HUDEP-2 (cell line): ENCODE data around the gene TSFM.
A peak's percentile ranks its signal among the peaks of the same experiment; 100 is the strongest.

Experiments
- DNase-seq, 76 experiments: peaks; one replicate each; lab custom pipeline; 2025; ENCODE audit not compliant: unreplicated experiment in 76 of 76; lab: John Stamatoyannopoulos, UW

Gene TSFM

DNA sequence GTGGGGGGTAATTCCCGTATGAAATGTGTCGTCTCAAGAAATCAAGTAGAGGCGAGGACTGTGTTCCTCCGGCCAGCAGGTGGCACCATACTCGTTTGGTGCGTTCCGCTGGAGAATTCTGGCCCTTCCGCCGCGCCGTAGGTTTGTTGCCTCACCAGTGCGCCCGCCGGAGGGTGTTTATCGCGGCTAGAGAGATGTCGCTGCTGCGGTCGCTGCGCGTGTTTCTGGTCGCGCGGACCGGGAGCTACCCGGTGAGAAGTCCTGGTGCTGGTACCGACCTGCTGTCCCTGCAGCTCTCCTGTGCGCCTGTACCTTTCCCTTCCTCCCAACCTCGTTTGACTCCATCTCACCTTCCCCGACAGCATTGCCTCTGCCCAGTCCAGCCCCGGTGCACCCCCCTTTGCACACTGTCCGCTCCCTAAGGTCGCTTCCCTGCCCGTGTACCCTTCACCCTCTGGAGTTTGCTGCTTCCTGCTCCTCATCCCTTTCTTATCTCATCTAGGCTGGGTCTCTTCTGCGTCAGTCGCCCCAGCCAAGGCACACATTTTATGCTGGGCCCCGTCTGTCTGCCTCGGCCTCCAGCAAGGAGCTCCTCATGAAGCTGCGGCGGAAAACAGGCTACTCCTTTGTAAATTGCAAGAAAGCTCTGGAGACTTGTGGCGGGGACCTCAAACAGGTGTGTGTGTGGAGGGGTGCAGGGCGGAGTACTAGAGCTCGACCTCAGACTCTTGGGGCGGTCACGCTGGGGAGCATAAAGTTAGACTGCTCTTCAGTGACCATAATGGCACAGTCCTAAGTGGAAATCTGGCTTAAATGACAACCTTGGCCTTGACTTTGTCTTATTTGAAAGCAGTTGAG, at the start of gene TSFM:
TSFM (plus strand) TSS at position 180 of the 858 bp plus-strand sequence; CDS start at position 195, 15 bp downstream.
- DNase-seq, result peak; percentile 28 to 95 (median 89)

DNA sequence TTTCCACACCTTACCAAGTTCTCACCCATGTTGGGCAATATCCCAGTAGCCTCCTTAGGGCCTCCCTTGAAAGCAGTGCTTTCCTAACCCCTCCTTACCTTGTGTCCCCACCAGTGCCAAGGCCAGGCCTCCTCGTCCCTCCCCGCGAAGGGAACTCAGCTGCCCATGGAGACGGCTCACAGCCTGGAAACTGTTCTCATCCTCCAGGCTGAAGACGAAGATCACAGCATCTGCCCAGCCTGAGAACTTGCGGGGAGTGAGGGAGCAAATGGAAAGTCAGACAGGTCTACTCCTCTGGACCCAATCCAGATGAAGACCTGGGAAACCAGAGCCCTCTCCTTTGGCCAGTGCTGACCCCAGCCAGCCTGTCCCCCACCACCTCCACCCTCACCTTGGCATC, 48.7 kb upstream of the TSFM start:
- no peak for DNase-seq

DNA sequence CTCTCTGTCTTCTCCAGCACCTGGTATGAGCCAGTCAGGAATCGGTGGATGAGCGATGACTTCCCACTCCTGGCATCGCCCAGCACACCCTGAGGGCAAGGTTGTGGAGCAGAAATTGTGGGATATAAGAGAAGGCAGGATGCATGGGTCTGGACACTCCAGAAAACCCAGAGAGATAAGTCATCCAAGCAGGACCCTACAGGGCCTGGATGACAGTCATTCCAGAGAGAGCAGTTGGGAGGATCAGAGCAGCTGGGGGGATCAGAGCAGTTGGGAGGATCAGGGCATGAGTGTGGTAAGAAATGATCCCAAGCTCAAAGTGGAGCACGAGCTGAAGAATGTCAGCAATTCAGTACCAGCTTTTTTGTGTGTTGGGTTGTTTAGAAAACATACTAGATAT, 48.0 kb upstream of the TSFM start:
- DNase-seq, result no peak

DNA sequence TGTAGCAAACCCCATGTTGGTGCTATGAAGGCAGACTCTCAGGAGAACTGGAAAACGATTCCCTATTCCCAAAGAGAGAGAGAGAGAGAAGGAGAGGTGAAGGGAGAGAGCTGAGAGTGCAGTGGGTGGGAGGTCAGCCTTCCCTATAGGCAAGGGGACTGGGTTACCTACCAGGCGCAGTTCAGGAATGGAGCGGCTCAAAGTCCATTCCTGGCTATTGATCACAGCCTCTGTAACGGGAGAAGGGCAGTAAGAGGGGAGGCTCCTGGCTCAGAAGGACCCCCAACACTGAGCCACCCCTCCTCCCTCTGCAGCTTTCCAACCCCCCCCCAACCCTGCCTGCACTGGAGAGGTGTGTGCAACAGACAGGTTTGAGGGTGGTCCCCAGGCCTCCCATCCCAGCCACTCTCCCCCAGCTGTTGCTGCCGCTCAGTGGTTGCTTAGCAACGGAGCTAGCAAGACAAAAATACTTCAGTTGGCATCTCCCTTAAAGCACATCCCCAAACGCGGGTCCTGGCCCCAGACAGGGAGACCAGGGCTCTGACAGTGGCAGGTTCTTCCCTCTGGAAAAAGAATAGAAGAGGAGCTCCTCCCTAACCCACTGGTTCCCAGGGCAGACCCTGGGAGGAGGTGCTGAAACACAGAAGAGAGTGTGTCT, 47.3 kb upstream of the TSFM start:
- DNase-seq, result no peak

DNA sequence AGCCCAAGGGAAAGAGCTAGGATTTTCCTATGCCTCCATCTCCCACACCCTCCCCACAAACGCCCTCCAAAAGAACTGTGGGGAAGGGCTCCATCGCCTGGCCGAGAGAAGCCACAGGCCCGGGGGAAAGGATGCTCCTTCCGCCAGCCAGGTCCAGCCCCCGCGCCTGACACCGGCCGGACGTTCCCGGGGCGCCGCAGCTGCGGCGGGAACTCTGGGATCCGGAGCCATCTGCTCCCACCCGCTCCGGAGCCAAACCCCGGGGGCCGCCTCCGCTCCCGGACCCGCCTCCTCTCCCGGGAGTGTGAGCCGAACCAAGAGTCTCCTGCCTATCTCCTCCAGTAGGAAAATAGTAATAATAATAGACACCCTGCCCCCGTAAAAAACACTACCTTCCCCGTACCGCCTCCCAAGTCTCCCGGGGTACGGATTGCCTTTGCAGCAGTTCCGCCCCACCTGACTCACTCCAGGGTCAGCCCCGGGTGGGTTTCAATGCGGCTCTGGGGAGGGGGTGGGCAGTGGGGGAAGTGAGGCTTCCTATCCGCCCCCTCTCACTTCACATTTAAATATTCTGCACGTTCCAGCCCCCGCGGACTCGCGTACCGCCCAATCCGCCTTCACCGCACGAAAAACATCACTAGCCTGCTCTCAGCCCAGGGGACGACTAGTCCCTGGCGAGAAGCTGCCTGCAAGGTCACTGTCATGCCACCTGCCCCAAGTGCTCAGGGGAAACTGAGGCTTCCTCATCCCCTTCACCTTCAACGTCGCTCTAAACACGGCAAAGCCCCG, 46.4 kb upstream of the TSFM start:
- DNase-seq, result no peak

DNA sequence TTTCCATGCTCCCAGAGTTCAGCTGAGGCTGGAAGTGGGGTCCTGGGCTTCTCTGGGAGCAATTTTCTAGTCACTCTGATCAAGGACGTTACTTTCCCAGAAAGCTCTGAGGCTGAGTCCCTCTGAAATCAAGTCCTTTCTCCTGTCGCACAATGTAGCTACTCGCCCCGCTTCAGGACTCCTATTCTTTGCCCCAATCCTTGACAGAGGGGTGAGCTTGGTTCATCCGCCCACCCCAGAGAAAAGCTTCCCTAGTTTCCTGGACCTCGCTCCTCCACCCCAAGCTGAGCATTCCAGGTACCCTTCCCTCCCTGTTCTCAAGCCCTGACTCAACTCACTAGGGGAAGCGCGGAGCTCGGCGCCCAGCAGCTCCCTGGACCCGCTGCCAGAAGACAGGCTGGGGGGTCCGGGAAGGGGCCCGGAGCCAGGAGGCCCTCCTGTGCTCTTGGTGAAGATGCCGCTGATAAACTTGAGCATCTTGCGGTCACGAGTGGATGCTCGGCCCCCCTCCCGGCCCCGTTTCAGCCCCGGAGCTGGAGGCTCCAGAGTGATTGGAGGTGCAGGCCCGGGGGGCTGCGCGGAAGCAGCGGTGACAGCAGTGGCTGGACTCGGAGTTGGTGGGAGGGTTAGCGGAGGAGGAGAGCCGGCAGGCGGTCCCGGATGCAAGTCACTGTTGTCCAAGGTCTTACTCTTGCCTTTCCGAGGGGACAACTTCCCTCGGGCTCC, 45.7 kb upstream of the TSFM start:
- DNase-seq, result no peak

DNA sequence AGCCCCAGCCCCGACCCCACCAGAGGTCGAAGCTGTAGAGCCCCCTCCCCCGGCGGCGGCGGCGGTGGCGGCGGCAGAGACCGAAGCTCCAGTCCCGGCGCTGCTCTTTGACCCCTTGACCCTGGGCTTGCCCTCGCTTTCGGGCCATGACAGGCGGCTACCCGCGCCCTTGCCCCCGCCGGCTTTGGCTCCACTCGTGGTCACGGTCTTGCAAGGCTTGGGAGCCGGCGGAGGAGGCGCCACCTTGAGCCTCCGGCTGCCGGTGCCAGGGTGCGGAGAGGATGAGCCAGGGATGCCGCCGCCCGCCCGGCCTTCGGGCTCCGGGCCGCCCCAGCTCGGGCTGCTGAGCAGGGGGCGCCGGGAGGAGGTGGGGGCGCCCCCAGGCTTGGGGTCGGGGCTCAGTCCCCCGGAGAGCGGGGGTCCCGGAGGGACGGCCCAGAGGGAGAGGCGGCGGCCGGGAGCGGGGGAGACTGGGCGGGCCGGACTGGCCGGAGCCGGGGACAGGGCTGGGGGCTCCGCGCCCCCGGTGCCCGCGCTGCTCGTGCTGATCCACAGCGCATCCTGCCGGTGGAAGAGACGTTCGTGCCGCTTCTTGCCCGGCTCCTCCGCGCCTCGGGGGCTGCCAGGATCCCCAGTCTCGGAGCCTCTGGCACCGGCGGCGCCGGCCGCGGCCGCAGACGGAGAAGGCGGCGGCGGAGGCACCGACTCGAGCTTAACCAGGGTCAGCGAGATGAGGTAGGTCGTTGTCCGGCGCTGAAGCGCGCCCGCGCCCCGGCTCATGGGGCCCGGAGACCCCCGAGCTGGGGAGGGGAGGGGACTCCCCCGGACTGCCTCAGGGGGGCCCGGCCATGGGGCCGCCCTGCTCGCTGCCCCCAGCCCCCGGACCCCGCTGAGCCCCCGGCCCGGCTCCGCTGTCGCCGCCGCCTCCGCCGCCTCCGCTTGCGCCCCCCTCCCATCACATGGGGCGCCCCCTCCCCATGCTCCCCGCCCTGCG, 44.8 kb upstream of the TSFM start:
- DNase-seq, result no peak

DNA sequence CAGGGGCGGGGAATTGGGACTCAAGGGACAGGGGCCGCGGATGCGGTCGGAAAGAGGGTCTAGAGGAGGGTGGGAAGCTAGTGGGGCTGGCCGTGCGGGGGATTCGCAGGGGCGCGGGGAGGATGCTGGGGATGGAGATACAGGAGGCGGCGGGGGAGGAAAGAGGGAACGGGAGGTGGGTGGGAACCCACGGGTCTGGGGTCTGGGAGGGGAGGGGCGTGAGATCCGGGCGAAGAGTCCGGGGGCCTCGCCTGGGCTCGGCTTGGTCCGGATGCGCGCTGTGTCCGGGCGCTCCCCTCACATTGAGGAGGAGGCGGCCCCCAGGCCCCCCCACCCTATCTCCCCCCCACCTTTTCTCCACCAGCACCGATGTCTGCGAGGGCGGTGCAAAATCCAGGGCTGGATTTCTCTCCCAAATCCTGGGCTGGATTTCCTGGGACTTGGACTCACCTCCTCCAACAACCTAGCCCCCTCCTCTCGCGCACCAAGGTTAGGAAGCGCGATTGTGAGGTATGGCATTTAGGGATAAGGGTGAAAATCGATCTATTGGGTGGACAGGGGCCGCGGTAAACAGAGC, 43.8 kb upstream of the TSFM start, which contains the start of gene AGAP2:
AGAP2 (minus strand) TSS at position 82 of the 577 bp plus-strand sequence. CDS start 496 bp downstream, outside the sequence.
- no peak for DNase-seq

DNA sequence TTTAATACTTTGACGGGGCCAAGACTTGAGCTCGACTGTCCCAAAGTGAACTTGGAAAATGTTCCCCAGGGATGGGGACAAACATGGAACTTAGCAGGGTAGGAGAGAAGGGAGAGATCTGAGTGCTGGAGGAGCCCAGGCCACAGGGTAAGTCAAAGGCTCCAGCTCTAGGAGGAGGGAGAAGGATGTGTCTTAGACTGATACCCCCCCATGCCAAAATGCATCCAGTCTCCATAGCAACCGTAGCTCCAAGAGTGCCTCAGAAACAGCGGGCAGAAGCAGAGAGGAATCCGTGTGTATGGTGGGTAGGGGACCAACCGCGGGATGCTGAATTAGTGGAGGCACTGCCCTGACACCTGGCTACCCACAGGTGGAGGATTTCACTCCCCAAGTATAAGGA, 43.2 kb upstream of the TSFM start:
- no peak for DNase-seq

DNA sequence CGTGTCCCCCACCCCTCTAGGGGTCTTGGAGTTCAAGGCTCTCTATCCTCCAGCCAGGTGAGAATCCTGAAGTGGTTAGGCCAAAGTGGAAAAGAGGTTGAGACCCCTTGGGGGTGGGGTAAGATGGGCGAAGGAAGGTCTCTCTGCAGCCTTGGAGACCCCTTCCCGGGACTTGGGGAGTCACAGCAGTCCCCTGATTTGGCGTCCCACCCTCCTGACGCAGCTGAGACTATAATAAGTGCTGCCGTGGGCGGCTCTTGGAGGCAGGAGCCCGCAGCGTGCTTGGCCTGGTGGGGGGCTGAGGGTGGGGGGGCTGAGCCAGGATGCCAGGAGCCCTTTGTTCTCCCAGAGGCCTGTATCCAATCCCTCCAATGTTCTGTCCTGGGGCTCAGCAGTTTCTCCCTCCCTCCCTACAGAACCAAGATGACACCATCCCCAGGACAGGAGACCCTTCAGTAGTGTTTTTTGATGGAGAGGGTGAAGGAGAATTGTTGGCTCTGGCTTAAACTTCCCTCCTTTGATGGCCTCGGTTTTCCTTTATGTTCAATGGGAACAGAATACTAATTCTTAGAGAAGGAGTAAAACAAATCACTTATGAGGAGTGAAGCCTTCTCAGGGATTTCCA, 42.6 kb upstream of the TSFM start:
- DNase-seq, result no peak

DNA sequence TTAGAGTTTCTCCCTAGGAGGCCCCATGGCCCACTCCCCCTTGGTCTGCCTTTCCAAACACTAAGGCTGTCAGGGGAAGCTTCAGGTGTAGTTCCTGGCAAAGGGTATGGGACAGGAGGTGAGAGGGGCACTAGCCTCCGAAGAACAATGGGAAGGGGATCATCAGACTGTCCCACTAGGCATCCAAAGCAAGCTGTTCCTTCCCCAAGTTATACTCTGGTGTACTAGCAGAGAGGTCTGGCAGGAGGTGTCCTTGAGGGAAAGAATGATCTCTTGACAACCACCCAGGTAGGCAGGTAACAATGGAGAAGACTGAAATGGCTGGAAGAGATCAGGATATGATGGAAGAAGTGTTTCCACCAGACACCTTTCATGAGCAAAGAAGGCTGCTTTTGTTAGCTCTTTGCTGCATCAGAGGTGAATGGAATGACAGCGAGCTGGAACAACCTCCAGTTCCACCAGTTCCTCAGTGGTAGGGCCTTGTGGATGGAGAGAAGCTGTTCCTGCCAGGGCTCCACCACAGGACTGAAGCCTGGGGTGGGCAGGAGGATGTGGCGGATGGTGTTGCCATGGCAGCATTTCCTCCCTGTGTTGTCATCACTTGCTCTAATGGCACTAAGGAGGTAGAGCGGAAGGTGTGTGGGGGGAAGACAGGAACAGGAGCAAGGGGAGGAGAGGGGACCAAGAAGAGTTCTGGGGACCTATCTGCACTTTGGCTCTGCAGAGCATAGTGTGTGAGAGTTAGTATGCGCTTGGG, 41.8 kb upstream of the TSFM start:
- DNase-seq, result no peak

DNA sequence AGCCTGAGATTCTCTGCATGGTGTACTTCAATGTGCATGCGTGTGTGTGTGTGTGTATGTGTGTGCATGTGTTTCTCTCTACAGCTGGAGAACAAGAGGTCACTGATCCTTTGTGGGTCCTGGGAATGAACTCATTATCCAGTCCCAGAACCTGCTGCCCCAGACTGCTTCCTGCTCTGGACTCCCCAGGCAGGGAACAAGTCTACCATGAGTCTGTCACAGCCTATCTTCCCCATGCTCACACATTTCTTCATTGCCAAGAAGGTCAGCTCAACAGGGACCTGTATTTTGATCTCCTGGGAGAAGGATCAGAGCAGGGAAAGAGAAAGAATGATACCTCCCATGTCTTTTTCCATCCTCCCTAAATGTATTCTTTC, 41.2 kb upstream of the TSFM start:
- DNase-seq, result peak in 1 of 76 experiments; percentile 7

DNA sequence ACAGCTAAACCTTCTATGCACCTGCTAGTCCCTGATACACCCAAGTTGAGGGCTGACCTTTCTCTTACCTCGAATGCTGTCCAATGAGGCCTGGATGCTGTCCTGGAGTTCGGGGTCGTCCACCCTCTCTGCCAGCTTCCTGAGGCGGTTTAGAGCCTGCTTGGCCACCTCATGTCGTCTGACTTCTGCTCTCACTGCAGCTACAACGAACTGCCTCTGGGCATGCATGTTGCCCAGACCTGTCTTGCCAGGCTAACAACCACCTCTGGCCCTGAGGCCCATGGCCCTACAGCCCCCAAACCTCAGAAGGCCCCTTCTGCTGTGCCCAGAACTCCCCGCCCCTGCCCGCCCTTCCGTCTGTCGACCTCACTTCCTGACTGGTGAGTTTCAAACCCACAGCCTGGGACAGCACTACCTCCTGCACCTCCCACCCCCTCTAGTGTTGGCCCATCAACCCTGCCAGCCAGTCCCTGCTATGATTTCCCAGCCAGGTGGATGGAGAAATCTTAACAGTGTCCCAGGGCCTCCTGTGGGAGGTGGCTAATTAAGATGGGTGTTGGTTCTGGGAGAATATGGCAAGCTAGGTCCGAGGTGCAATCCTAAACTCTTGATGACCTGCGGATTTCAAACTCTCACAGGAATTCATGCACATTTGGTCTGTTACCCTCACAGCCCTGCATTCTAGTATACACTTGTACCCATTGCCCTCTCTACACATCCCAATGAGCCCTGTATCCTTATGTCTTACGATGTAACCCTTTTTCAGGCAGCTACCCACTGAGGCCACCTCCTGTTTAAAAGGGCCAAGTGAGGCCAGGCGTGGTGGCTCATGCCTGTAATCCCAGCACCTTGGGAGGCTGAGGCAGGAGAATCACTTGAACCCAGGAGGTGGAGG, 40.5 kb upstream of the TSFM start:
- peak in 46 of 76 experiments; percentile 5 to 68 (median 36) for DNase-seq

DNA sequence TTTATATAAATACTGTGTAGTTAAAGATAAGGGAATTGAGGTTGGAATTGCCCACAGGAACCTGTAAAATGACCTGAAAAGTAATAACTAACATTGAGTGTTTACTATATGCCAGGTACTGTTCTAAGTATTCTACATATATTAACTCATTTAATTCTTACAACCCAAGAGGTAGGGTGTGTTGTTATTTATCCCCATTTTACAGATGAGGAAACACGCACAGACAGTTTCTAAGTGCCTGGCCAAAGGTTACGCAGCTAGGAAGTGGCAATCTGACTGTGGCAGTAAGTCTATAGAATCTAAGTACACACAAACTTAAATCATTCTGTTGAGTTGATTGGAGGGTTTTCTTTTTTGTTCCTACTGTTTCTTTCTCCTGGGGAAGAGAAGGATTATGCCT, 38.8 kb upstream of the TSFM start:
- no peak for DNase-seq

DNA sequence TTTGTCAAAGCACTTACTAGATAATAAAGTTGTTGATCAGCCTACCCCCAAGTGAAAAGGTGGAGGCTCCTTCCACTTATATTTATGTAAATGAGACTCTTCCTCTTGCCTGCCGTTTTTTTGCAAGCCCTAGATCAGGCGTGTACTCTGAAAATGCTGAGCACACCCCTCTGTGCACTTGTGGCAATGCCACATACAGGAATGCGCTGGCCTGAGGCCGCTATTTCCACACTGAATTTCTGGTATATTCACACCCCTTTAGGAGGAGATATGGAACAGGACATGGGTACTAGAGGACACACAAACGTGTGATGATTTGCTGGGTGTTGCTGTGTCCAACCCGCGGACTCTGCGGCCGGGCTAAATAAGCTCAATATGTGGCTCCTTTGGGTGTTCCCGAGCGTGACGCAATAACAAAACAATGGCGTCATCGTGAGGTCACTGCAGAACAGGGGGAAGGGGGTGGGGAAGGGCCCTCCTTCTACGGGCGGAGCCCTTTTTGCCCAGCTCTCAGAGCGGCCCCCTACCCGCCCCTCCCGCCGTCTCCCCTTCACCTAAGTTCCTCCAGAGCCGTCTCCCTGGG, 38.3 kb upstream of the TSFM start:
- DNase-seq, result peak in 49 of 76 experiments; percentile 26 to 79 (median 63)

DNA sequence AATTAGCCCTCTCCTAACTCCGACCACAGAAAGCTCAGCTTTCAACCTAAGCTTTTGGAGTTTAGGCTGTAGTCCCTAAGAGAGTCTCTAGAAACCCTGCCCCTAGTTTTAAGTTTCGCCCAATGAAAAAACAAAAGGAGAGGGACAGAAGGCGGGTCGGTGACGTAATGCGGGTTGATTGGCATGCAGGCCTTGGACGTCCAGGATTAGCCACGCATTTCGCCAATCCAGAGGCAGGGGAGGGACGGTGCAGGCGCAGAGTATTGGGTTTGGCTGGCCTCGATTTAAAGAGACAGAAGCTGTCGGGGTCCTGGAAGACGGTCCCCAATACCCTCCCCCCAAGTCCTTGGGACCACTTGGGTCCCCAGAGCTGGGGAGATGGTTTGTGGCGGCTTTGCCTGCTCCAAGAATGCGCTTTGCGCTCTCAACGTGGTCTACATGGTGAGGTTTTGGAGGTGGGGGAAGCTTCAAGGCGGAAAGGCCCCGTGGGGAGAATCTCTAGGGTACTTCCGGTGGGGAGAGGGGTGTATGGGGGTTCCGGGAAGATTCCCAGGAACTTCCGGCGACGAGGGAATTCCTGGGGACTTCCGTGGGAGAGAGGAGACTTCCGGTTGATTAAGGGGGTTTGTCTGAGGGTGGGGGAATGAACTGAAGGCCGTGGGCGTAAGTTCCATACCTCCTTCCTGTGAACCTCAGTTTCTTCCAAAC, 37.7 kb upstream of the TSFM start, which contains the start of gene TSPAN31:
TSPAN31 (plus strand) TSS at position 263 of the 708 bp plus-strand sequence; CDS start at position 379, 116 bp downstream.
- peak in 75 of 76 experiments; percentile 60 to 96 (median 90) for DNase-seq
